GM12875 (cell line): Measurements from ENCODE around the gene SPECC1L.

ENCODE experiments used
- H3K4me3 ChIP-seq: one replicate; pipeline ENCODE4 v1.5.1; 2011; ENCODE audit warnings: low read depth, low read length, control low read depth
- TF ChIP-seq, protein P1 (sequence below): IDR thresholded peaks from 2 replicates; pipeline ENCODE4 v1.5.1; 2011; ENCODE audit warnings: low read depth, mild to moderate bottlenecking, control low read depth, inconsistent platforms, low read length, moderate library complexity, borderline replicate concordance; ENCODE audit not compliant: insufficient read depth

SPECC1L gene

DNA sequence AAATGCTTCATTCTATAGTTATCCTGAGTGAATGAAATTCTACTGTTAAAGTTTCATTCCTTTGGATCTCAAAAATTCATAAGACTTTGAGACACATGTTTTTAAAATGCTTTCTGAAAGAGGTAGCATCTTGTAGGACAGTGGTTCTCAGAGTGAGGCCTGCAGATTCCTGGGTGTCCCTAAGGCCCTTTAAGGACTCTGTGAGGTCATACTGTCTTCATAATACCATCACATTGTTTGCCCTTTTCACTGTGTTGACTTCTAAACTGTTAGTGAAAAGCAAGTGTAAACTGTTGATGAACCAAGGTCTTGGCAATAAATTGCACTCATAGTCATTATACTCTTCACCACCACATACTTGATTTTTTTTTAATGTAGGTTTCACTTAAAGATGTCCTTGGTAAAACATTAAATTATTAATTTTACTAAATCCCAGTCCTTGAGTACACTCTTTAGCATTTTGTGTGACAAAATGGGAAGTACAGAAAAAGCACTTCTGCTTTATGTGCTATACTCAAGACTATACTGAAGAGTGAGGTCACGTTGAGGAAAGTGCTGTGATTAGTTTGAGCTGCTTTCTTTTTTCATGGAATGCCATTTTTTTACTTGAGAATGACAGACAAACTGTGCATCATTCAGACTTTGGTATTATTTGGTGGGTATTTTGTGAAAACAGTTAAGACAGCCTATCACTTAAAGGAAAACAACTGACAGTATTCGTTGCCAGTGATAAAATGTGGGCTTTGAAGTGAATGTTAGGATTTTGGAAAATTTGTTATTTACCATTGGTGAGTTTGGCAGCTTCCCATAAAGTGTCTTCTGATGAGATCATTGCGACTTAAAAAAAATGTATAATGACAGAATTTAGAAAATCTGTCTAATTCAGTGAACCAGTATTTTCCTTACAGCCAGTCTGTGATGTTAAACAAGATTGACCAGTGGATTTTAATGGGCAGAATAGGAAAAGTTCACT lies 61.1 kb downstream of the SPECC1L start:
- H3K4me3 ChIP-seq, result no peak overlapping the region
- TF ChIP-seq, protein P1, sequence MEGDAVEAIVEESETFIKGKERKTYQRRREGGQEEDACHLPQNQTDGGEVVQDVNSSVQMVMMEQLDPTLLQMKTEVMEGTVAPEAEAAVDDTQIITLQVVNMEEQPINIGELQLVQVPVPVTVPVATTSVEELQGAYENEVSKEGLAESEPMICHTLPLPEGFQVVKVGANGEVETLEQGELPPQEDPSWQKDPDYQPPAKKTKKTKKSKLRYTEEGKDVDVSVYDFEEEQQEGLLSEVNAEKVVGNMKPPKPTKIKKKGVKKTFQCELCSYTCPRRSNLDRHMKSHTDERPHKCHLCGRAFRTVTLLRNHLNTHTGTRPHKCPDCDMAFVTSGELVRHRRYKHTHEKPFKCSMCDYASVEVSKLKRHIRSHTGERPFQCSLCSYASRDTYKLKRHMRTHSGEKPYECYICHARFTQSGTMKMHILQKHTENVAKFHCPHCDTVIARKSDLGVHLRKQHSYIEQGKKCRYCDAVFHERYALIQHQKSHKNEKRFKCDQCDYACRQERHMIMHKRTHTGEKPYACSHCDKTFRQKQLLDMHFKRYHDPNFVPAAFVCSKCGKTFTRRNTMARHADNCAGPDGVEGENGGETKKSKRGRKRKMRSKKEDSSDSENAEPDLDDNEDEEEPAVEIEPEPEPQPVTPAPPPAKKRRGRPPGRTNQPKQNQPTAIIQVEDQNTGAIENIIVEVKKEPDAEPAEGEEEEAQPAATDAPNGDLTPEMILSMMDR, result no peak

- H3K4me3 ChIP-seq, result no peak overlapping the region
- TF ChIP-seq, protein P1, result no peak
Observed at GRCh38 chr22:24333301-24333700, 62.7 kb downstream of the SPECC1L start.

DNA sequence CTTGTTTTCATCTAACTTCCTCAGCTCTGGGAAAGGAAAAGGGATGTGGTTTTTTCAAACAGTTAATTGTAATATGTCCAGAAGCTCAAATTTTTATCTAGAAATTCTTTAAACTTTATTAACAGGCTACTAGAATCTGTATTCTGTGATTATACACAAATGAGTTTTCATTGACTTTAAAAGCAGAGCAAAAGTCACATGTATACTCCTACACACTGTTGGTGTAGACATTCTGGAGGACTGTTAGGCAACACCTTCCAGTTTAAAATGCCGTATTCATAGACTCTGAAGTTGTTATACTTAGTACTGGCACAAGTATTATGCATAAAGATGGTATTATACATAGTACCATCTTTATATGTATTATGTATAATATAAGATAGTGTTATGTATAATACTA lies 64.9 kb downstream of the SPECC1L start:
- no peak overlapping the region for H3K4me3 ChIP-seq
- TF ChIP-seq, protein P1, result no peak

GRCh38 chr22:24337894-24338645 lies 67.4 kb downstream of the SPECC1L start:
- TF ChIP-seq, protein P1, result no peak
- H3K4me3 ChIP-seq, result no peak overlapping the region

- H3K4me3 ChIP-seq, result no peak overlapping the region
- TF ChIP-seq, protein P1, result no peak
Observed at GRCh38 chr22:24338726-24339451, 68.3 kb downstream of the SPECC1L start.

DNA sequence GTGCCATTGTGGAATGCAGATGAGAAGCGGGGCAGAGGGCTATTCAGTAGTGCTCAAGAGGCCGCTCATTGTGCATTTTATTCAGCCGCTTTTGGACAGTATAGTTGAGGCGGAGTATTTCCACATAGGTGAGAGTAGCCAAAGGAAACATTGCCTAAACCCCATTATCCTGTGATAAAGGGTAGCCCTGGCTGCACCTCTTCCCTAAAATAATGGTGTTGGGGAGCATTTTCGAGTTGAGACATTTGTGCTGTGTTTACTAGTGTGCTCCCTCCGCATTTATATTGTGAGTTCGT lies 68.8 kb downstream of the SPECC1L start:
- H3K4me3 ChIP-seq, result no peak overlapping the region

More for the DNA sequence above, 68.8 kb downstream of the SPECC1L start:
- TF ChIP-seq, protein P1, result no peak
